HG03378 (cell line): ENCODE results near the gene GTSE1.

Source experiments
- ATAC-seq: cut with Tn5 transposase; IDR thresholded peaks from one replicate; pipeline ENCODE4 v1.9.1; 2021; ENCODE audit warnings: mild to moderate bottlenecking, moderate library complexity; ENCODE audit not compliant: unreplicated experiment

Gene GTSE1

GRCh38 chr22:46351767-46352166, 55.1 kb downstream of the GTSE1 start:
- ATAC-seq: no peak

GRCh38 chr22:46352276-46352675, 55.6 kb downstream of the GTSE1 start:
- no peak for ATAC-seq

GRCh38 chr22:46352691-46353386, 56.2 kb downstream of the GTSE1 start:
- ATAC-seq: no peak

- ATAC-seq: no peak
Observed at GRCh38 chr22:46353483-46354105, 56.9 kb downstream of the GTSE1 start.

- no peak for ATAC-seq
Observed at GRCh38 chr22:46354176-46354992, 57.7 kb downstream of the GTSE1 start.

- no peak for ATAC-seq
Observed at GRCh38 chr22:46354993-46355305, 58.3 kb downstream of the GTSE1 start.

- ATAC-seq: no peak
Observed at GRCh38 chr22:46355369-46355995, 58.8 kb downstream of the GTSE1 start.

- ATAC-seq: no peak
Observed at GRCh38 chr22:46355996-46356471, 59.4 kb downstream of the GTSE1 start.

- no peak for ATAC-seq
Observed at GRCh38 chr22:46356496-46357480, 60.1 kb downstream of the GTSE1 start.

GRCh38 chr22:46357711-46358520, 61.2 kb downstream of the GTSE1 start:
- no peak for ATAC-seq

- ATAC-seq: no peak
Observed at GRCh38 chr22:46358766-46359165, 62.1 kb downstream of the GTSE1 start.

GRCh38 chr22:46359362-46359761, 62.7 kb downstream of the GTSE1 start:
- ATAC-seq: no peak

- no peak for ATAC-seq
Observed at GRCh38 chr22:46360097-46360496, 63.4 kb downstream of the GTSE1 start.

- ATAC-seq: no peak
Observed at GRCh38 chr22:46360891-46361290, 64.2 kb downstream of the GTSE1 start.

- ATAC-seq: no peak
Observed at GRCh38 chr22:46361826-46362202, 65.1 kb downstream of the GTSE1 start.

GRCh38 chr22:46362203-46362933, 65.7 kb downstream of the GTSE1 start:
- no peak for ATAC-seq

- no peak for ATAC-seq
Observed at GRCh38 chr22:46362934-46363515, 66.4 kb downstream of the GTSE1 start.

GRCh38 chr22:46363611-46364321, 67.1 kb downstream of the GTSE1 start:
- no peak for ATAC-seq
